Measurements from ENCODE around the gene MAGEA11. TPM values are rescaled to one million over a fixed set of nuclear protein-coding genes. Genes with fewer than 3 reads are reported as not detected.
"Not testable (repeated sequence)": the region's sequence is repeated elsewhere in the genome, so short reads cannot be mapped to it uniquely, and the experiment has no call there.

Gene MAGEA11
- total RNA-seq, 1 donor from 2014 or later: not detected

- Mint-ChIP-seq H3K4me3 (ENCODE audit: unreplicated experiment) (no peak overlapping the region), H3K9me3 (ENCODE audit: unreplicated experiment) (no peaks in the 10 kb centered on the region), H3K27me3 (ENCODE audit: unreplicated experiment) (no peaks in the 10 kb centered on the region), H3K27ac (ENCODE audit: unreplicated experiment) (no peak overlapping the region), H3K36me3 (ENCODE audit: unreplicated experiment) (no peaks in the 10 kb centered on the region), H3K4me1 (ENCODE audit: unreplicated experiment) (no peaks in the 10 kb centered on the region)
- no peak for TF ChIP-seq CTCF (IDR thresholded peaks at IDR 0.05)
- no peak for DNase-seq (ENCODE audit: extremely low spot score, unreplicated experiment)
Observed at GRCh38 chrX:149715468-149715867, 3.6 kb downstream of the MAGEA11 start.

- Mint-ChIP-seq H3K9me3 (ENCODE audit: unreplicated experiment) (no peaks in the 10 kb centered on the region), H3K4me1 (ENCODE audit: unreplicated experiment) (no peaks in the 10 kb centered on the region), H3K4me3 (ENCODE audit: unreplicated experiment) (no peak overlapping the region), H3K27me3 (ENCODE audit: unreplicated experiment) (no peaks in the 10 kb centered on the region), H3K27ac (ENCODE audit: unreplicated experiment) (no peak overlapping the region), H3K36me3 (ENCODE audit: unreplicated experiment) (no peaks in the 10 kb centered on the region)
- no peak for DNase-seq (ENCODE audit: extremely low spot score, unreplicated experiment)
- TF ChIP-seq CTCF (IDR thresholded peaks at IDR 0.05): no peak
Observed at GRCh38 chrX:149716632-149717031, 4.8 kb downstream of the MAGEA11 start.

GRCh38 chrX:149717803-149718202, 5.9 kb downstream of the MAGEA11 start:
- Mint-ChIP-seq H3K4me3 (ENCODE audit: unreplicated experiment) (no peak overlapping the region), H3K27ac (ENCODE audit: unreplicated experiment) (no peak overlapping the region), H3K4me1 (ENCODE audit: unreplicated experiment) (no peaks in the 10 kb centered on the region), H3K27me3 (ENCODE audit: unreplicated experiment) (no peaks in the 10 kb centered on the region), H3K36me3 (ENCODE audit: unreplicated experiment) (no peaks in the 10 kb centered on the region), H3K9me3 (ENCODE audit: unreplicated experiment) (no peaks in the 10 kb centered on the region)
- no peak for DNase-seq (ENCODE audit: extremely low spot score, unreplicated experiment)
- TF ChIP-seq CTCF (IDR thresholded peaks at IDR 0.05): no peak

DNA sequence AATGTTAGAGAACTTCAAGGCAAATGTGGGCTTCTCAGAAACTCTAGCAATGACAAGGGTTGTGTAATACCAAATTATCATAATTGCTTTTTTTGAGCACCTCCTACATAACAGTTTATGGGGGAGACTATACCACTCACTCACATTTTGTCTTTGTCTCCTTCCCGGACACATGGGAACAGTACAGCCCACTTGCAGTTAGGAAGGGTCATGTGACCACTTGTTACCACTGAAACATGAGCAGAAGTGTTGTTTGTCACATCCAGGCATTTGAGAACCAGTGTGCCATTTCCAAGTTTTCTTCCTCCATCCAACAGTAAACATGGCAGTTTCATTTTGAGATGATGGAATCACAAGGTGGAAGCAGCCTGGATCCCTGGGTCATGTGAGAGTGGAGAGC, 6.9 kb downstream of the MAGEA11 start:
- Mint-ChIP-seq H3K4me1 (ENCODE audit: unreplicated experiment) (no peaks in the 10 kb centered on the region), H3K36me3 (ENCODE audit: unreplicated experiment) (no peaks in the 10 kb centered on the region), H3K27ac (ENCODE audit: unreplicated experiment) (no peak overlapping the region), H3K9me3 (ENCODE audit: unreplicated experiment) (no peaks in the 10 kb centered on the region), H3K4me3 (ENCODE audit: unreplicated experiment) (no peak overlapping the region), H3K27me3 (ENCODE audit: unreplicated experiment) (no peaks in the 10 kb centered on the region)
- no peak for TF ChIP-seq CTCF (IDR thresholded peaks at IDR 0.05)
- DNase-seq (ENCODE audit: extremely low spot score, unreplicated experiment): no peak

GRCh38 chrX:149720021-149720689, 8.3 kb downstream of the MAGEA11 start:
- no peak overlapping the region for H3K27ac Mint-ChIP-seq (ENCODE audit: unreplicated experiment)

DNA sequence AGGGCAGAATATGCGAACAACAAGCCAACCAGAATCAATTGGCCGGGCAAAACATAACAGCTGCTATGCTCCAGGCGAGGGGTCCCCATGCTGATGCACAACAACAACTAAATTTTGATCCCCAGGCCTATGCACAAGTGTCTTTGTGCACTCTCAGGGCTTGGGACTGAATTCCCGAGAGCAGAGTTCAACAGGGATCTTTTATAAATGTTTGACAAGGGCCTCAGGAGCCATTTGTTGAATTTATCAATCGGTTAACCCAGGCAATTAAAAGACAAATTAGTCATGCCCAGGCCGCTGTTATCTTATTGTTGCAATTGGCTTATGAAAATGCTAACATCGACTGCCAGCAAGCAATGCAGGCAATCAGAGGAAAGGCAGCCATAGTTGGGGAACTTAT, 9.4 kb downstream of the MAGEA11 start:
- H3K27me3 Mint-ChIP-seq (ENCODE audit: unreplicated experiment); H3K4me3 Mint-ChIP-seq (ENCODE audit: unreplicated experiment); H3K4me1 Mint-ChIP-seq (ENCODE audit: unreplicated experiment); DNase-seq (ENCODE audit: extremely low spot score, unreplicated experiment); H3K27ac Mint-ChIP-seq (ENCODE audit: unreplicated experiment); H3K36me3 Mint-ChIP-seq (ENCODE audit: unreplicated experiment); H3K9me3 Mint-ChIP-seq (ENCODE audit: unreplicated experiment): not testable (repeated sequence)

More at GRCh38 chrX:149720021-149720689, 8.3 kb downstream of the MAGEA11 start:
- H3K4me3 Mint-ChIP-seq (ENCODE audit: unreplicated experiment): no peak overlapping the region
- H3K27me3 Mint-ChIP-seq (ENCODE audit: unreplicated experiment): no peaks in the 10 kb centered on the region
- TF ChIP-seq CTCF (IDR thresholded peaks at IDR 0.05): no peak
- no peaks in the 10 kb centered on the region for H3K36me3 Mint-ChIP-seq (ENCODE audit: unreplicated experiment)
- H3K9me3 Mint-ChIP-seq (ENCODE audit: unreplicated experiment): no peaks in the 10 kb centered on the region
- DNase-seq (ENCODE audit: extremely low spot score, unreplicated experiment): no peak
- H3K4me1 Mint-ChIP-seq (ENCODE audit: unreplicated experiment): no peaks in the 10 kb centered on the region

Measured in osteocyte (in vitro differentiated cells).